Measurements from ENCODE around the gene ATPAF2. TPM values are rescaled to one million over a fixed set of nuclear protein-coding genes. Genes with fewer than 3 reads are reported as not detected.

ATPAF2 gene
- total RNA-seq, 1 experiment from 2014 or later: 40.5 TPM

DNA sequence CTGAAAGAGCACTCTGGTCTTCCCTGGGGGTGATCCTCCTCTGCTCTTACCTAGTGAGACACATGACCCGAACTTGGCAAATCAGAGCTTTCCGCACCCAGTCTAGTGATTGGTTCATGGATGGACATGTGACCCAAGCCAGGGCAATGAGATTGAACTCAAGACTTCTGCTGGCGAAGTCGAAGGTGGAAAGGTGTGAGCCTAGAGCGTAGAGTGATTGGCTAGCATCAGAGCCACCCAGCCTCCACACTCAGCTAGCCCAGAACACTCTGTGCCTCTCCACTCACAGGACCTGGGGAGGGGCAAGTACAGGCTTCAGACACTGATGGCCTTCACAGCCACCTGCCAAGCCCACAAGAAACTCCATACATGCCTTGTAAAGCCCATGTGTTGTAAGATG lies 17.6 kb downstream of the ATPAF2 start:
- ATAC-seq: no peak
- Histone ChIP-seq H3K27me3 (ENCODE audit: low read length) (no peaks in the 10 kb centered on the region), H3K4me1 (ENCODE audit: insufficient read depth, low read length) (peaks cover 12% of the 10 kb centered on the region), H3F3A (ENCODE audit: low read length, unreplicated experiment) (no peaks in the 10 kb centered on the region), H3K4me2 (ENCODE audit: low read length) (no peak overlapping the region), H3K9me2 (replicated peaks; ENCODE audit: low read length) (no peaks in the 10 kb centered on the region), H2AFZ (ENCODE audit: low read length) (no peak overlapping the region), H3K9me3 (ENCODE audit: low read length) (no peaks in the 10 kb centered on the region), H3K79me2 (ENCODE audit: low read length) (no peaks in the 10 kb centered on the region), H3K27ac (ENCODE audit: low read length) (no peak overlapping the region), H3K9ac (ENCODE audit: low read length) (no peak overlapping the region), H3K36me3 (ENCODE audit: low read depth, low read length) (peaks cover 11% of the 10 kb centered on the region), H4K20me1 (ENCODE audit: low read length) (no peaks in the 10 kb centered on the region), H3K4me3 (ENCODE audit: low read length) (no peak overlapping the region)
- no peak for TF ChIP-seq CTCF (conservative IDR thresholded peaks at IDR 0.05; ENCODE audit: low read depth, low read length)
- no peak for TF ChIP-seq EZH2phosphoT487 (IDR thresholded peaks at IDR 0.05; ENCODE audit: borderline replicate concordance, low read length)
- no peak for TF ChIP-seq EZH2 (IDR thresholded peaks at IDR 0.05; ENCODE audit: low read length, unreplicated experiment)
- no peak for DNase-seq
- intact Hi-C loops (cut with micrococcal nuclease): no loop called here
- ChIA-PET POLR2A (ENCODE audit: unreplicated experiment) (no interaction called here), CTCF (no interaction called here)
- no TSS peak for BruUV-seq (replicated peaks)

DNA sequence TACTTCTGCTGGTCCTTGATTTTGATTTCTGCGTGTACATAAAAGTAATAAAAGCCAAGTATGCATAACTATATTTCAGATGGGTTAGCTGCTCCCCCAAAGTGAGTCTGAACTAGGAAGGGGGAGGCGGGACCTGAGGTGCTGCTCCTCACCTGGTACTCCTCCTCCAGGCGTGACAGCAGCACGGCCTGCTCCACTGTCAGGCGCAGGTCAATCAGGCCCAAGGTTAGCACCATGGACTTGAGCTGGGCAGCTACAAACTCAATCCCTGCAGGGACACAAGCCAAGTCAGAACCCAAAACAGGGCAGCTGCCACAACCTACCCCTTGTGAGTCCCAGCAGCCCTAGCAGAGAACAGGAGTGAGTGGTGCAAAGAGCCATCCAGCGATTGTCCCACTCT lies 18.0 kb downstream of the ATPAF2 start:
- ATAC-seq (no peak), DNase-seq (no peak)
- no peaks in the 10 kb centered on the region for H3K9me3 ChIP-seq (ENCODE audit: low read length)
- no peak overlapping the region for H3K4me3 ChIP-seq (ENCODE audit: low read length)
- no peaks in the 10 kb centered on the region for H3K27me3 ChIP-seq (ENCODE audit: low read length)
- peaks cover 8% of the 10 kb centered on the region for H3K4me1 ChIP-seq (ENCODE audit: insufficient read depth, low read length)
- no peak overlapping the region for H2AFZ ChIP-seq (ENCODE audit: low read length)
- no peaks in the 10 kb centered on the region for H4K20me1 ChIP-seq (ENCODE audit: low read length)
- no peaks in the 10 kb centered on the region for H3F3A ChIP-seq (ENCODE audit: low read length, unreplicated experiment)
- intact Hi-C loops (cut with micrococcal nuclease): no loop called here
- H3K79me2 ChIP-seq (ENCODE audit: low read length): no peaks in the 10 kb centered on the region
- H3K4me2 ChIP-seq (ENCODE audit: low read length): no peak overlapping the region
- H3K9me2 ChIP-seq (replicated peaks; ENCODE audit: low read length): no peaks in the 10 kb centered on the region
- peaks cover 8% of the 10 kb centered on the region for H3K36me3 ChIP-seq (ENCODE audit: low read depth, low read length)
- no TSS peak for BruUV-seq (replicated peaks)
- TF ChIP-seq EZH2 (IDR thresholded peaks at IDR 0.05; ENCODE audit: low read length, unreplicated experiment): no peak
- TF ChIP-seq EZH2phosphoT487 (IDR thresholded peaks at IDR 0.05; ENCODE audit: borderline replicate concordance, low read length): no peak
- no peak for TF ChIP-seq CTCF (conservative IDR thresholded peaks at IDR 0.05; ENCODE audit: low read depth, low read length)
- H3K9ac ChIP-seq (ENCODE audit: low read length): no peak overlapping the region
- POLR2A ChIA-PET (ENCODE audit: unreplicated experiment): no interaction called here
- CTCF ChIA-PET: no interaction called here
- H3K27ac ChIP-seq (ENCODE audit: low read length): no peak overlapping the region

DNA sequence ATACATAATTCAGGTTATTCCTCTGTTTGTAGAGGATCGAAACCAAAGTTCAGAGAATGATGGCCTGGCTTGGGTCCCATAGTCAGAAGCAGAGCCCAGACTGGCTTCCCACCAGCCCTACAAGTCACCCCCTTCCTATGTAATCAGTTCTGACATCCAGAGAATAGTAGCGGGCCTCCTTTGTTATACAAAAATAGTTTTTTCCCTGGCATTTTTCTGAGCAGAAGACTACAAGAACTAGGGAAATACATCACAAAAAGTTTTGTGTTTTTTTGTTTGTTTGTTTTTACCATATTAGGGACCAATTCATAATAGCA lies 19.2 kb downstream of the ATPAF2 start:
- POLR2A ChIA-PET (ENCODE audit: unreplicated experiment): no interaction called here
- no peak for TF ChIP-seq EZH2 (IDR thresholded peaks at IDR 0.05; ENCODE audit: low read length, unreplicated experiment)
- TF ChIP-seq EZH2phosphoT487 (IDR thresholded peaks at IDR 0.05; ENCODE audit: borderline replicate concordance, low read length): no peak
- TF ChIP-seq CTCF (conservative IDR thresholded peaks at IDR 0.05; ENCODE audit: low read depth, low read length): no peak
- no peaks in the 10 kb centered on the region for H3K4me1 ChIP-seq (ENCODE audit: insufficient read depth, low read length)
- H2AFZ ChIP-seq (ENCODE audit: low read length): no peak overlapping the region
- ATAC-seq: no peak
- H3K9me2 ChIP-seq (replicated peaks; ENCODE audit: low read length): no peaks in the 10 kb centered on the region
- H3K79me2 ChIP-seq (ENCODE audit: low read length): no peaks in the 10 kb centered on the region
- H3K4me3 ChIP-seq (ENCODE audit: low read length): no peak overlapping the region
- no peaks in the 10 kb centered on the region for H3K27me3 ChIP-seq (ENCODE audit: low read length)
- no peak overlapping the region for H3K4me2 ChIP-seq (ENCODE audit: low read length)
- no peaks in the 10 kb centered on the region for H3F3A ChIP-seq (ENCODE audit: low read length, unreplicated experiment)
- CTCF ChIA-PET: no interaction called here
- intact Hi-C loops (cut with micrococcal nuclease): no loop called here
- no peaks in the 10 kb centered on the region for H4K20me1 ChIP-seq (ENCODE audit: low read length)
- DNase-seq: no peak
- H3K9ac ChIP-seq (ENCODE audit: low read length): no peak overlapping the region
- H3K36me3 ChIP-seq (ENCODE audit: low read depth, low read length): peaks cover 9% of the 10 kb centered on the region
- no TSS peak for BruUV-seq (replicated peaks)
- no peak overlapping the region for H3K27ac ChIP-seq (ENCODE audit: low read length)
- H3K9me3 ChIP-seq (ENCODE audit: low read length): no peaks in the 10 kb centered on the region
